Measurements from ENCODE around the gene HSP90AB1. TPM values are rescaled to one million over a fixed set of nuclear protein-coding genes. Genes with fewer than 3 reads are reported as not detected.

The HSP90AB1 gene
- total RNA-seq, 1 experiment from 2014 or later = 967 TPM

DNA sequence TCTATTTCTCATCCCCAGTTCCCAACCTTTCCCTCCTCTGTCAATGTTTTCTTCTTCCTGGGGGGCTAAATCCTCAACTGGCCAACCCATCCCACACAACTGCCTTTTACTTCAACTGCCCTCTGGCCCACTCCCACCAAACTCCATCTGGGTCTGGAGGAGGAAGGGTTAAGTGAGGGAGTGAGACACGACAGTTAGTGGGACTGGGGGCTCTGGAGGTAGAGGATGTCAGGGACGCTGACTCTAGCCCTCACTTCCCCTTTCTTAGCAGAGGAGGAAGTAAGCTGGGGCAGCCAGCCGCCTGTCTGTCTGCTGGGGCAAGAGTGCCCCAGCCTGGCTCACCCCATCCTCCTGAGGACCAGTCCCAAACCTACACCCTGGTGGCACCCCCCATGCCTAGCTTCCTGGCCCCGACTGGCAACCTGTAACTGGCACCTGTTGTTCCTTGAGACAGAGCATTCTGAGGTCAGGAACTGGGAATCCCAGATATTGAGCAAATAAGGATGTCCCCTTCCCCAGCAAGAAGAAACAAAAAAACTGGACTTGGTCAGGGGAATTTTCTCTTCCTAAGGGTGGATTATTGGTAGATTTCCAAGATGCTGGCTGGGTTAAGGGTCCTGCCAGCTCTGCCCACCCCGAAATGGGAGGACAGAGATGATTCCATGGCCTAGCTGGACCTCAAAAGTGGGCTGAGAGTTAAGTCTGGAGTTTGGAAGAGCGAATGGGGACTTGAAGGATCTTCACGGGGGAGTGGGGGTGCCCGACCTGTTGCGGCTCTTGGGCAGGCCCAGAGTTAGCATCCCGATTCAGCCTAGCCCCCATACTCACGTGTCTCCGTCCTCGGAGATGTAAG, 17.5 kb downstream of the HSP90AB1 start:
- TF ChIP-seq, protein P1, sequence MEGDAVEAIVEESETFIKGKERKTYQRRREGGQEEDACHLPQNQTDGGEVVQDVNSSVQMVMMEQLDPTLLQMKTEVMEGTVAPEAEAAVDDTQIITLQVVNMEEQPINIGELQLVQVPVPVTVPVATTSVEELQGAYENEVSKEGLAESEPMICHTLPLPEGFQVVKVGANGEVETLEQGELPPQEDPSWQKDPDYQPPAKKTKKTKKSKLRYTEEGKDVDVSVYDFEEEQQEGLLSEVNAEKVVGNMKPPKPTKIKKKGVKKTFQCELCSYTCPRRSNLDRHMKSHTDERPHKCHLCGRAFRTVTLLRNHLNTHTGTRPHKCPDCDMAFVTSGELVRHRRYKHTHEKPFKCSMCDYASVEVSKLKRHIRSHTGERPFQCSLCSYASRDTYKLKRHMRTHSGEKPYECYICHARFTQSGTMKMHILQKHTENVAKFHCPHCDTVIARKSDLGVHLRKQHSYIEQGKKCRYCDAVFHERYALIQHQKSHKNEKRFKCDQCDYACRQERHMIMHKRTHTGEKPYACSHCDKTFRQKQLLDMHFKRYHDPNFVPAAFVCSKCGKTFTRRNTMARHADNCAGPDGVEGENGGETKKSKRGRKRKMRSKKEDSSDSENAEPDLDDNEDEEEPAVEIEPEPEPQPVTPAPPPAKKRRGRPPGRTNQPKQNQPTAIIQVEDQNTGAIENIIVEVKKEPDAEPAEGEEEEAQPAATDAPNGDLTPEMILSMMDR (IDR thresholded peaks at IDR 0.05; ENCODE audit: insufficient read depth in 1 of 2, low read depth in 1 of 2, low read length in 1 of 2, severe bottlenecking in 1 of 2, unreplicated experiment in 1 of 2) = no peak
- Histone ChIP-seq H3K27me3 (replicated peaks; ENCODE audit: control insufficient read depth, insufficient read depth, low read length) (0 out of 2 replicates have a peak, but pooled peaks cover 2% of the 10 kb centered on the region), H3K4me3 (ENCODE audit: low read depth, low read length) (peak overlapping the region; percentile 71), H3K4me1 (peaks cover 26% of the 10 kb centered on the region), H3K9me3 (no peaks in the 10 kb centered on the region), H3K36me3 (ENCODE audit: control insufficient read depth, insufficient read depth, low read length) (peaks cover 1% of the 10 kb centered on the region; the same call in 1 of the 2 replicates)
- peak overlapping the region; percentile 69 for H3K27ac Mint-ChIP-seq (ENCODE audit: unreplicated experiment)
- H3K4me3 Mint-ChIP-seq (ENCODE audit: unreplicated experiment) = peak overlapping the region; percentile 93
- BruUV-seq (replicated peaks) = no TSS peak
- no peaks in the 10 kb centered on the region for H3K27me3 Mint-ChIP-seq (ENCODE audit: insufficient read depth, unreplicated experiment)
- POLR2A ChIA-PET = interaction anchor here (0.5 to 0.8 kb wide), 2 partner anchors 19 to 62 kb away, joined by 3 to 5 read pairs; no protein-coding TSS in a partner anchor
- H3K4me1 Mint-ChIP-seq (ENCODE audit: low read depth, unreplicated experiment) = peaks cover 13% of the 10 kb centered on the region
- no peaks in the 10 kb centered on the region for H3K9me3 Mint-ChIP-seq (ENCODE audit: unreplicated experiment)
- no peak for DNase-seq
- intact Hi-C loops (cut with micrococcal nuclease; ENCODE audit: unreplicated experiment) = no loop called here
- H3K36me3 Mint-ChIP-seq (ENCODE audit: insufficient read depth, unreplicated experiment) = peaks cover 15% of the 10 kb centered on the region
- CTCF ChIA-PET = interaction anchor here (0.6 kb wide), 1 partner anchor 43 kb away, joined by 3 read pairs; no protein-coding TSS in a partner anchor

DNA sequence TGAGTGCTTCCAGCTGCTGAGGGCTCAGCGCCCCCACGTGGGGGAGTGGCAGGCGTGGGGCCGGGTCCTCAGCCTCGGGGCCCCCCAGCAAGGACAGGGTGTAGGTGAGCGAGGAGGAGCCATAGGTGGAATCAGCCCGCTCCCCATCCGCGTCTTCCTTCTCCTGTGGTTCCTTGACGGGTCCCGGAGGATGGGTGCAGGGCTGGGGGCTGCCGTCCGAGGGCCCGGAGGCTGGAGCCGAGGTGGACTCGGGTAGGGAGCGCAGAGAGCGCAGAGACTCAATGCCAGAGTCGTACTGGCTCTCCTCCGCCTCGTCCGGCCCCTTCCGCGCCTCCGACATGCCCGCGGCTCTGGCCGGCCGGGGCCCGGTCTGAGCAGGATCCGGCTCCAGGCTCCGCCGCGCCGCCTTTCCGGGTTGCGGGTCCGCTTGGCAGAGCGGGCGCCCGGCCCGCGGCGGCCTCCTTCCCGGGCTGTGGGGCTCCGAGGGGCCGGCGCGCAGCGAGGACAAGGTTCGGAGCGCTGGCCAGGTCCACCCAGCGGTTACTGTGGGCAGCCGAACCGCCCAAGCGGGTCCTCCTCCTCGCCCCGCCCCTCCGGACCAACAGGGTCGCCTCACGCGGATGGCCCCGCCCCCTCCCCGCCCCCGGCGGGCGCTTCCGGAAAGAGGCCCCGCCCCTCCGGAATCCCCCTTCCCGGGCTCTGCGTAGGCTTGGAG, 18.3 kb downstream of the HSP90AB1 start, which contains the start of gene NFKBIE:
Gene NFKBIE, minus strand, starts transcription at position 545 of the 715 bp plus-strand sequence. Its CDS starts 205 bp downstream, at position 340.
- CTCF ChIA-PET = interaction anchor here (0.6 kb wide), 1 partner anchor 42 kb away, joined by 3 read pairs; no protein-coding TSS in a partner anchor
- Histone ChIP-seq H3K4me3 (ENCODE audit: low read depth, low read length) (peak within 1 kb of the TSS; percentile 71), H3K27me3 (replicated peaks; ENCODE audit: control insufficient read depth, insufficient read depth, low read length) (peaks cover 6% of the 10 kb centered on the region), H3K9me3 (no peaks in the 10 kb centered on the region), H3K4me1 (peaks cover 26% of the 10 kb centered on the region), H3K36me3 (ENCODE audit: control insufficient read depth, insufficient read depth, low read length) (peaks cover 1% of the 10 kb centered on the region; the same call in 1 of the 2 replicates)
- H3K27me3 Mint-ChIP-seq (ENCODE audit: insufficient read depth, unreplicated experiment) = peaks cover 4% of the 10 kb centered on the region
- intact Hi-C loops (cut with micrococcal nuclease; ENCODE audit: unreplicated experiment) = no loop called here
- peaks cover 15% of the 10 kb centered on the region for H3K36me3 Mint-ChIP-seq (ENCODE audit: insufficient read depth, unreplicated experiment)
- peak within 1 kb of the TSS; percentile 93 for H3K4me3 Mint-ChIP-seq (ENCODE audit: unreplicated experiment)
- POLR2A ChIA-PET = interaction anchor here (0.5 kb wide), 1 partner anchor 62 kb away, joined by 5 read pairs; no protein-coding TSS in a partner anchor
- H3K9me3 Mint-ChIP-seq (ENCODE audit: unreplicated experiment) = no peaks in the 10 kb centered on the region
- peaks cover 13% of the 10 kb centered on the region for H3K4me1 Mint-ChIP-seq (ENCODE audit: low read depth, unreplicated experiment)
- TF ChIP-seq, protein P1 (IDR thresholded peaks at IDR 0.05; ENCODE audit: insufficient read depth in 1 of 2, low read depth in 1 of 2, low read length in 1 of 2, severe bottlenecking in 1 of 2, unreplicated experiment in 1 of 2) = peak; percentile 21 to 41
- peak; percentile 91 to 95 for DNase-seq
- TSS peak; percentile 62 for BruUV-seq (replicated peaks)
- H3K27ac Mint-ChIP-seq (ENCODE audit: unreplicated experiment) = peak within 1 kb of the TSS; percentile 69

DNA sequence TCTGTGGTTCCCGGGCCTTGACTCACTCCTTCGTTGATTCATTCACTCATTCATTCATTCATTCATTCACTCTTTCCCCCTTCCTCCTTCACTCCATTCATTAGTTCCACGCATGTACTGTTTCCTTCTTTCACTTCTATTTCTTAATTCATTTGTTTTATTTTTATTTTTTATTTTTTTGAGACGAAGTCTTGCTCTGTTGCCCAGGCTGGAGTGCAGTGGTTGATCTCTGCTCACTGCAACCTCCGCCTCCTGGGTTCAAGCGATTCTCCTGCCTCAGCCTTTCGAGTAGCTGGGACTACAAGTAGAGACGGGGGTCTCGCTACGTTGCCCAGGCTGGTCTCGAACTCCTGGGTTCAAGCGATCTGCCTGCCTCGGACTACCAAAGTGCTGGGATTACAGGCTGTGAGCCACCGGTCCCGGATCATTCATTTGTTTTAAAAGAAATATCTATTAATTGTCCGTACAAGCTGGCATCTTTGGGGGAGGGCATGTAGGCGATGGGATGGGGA, 18.9 kb downstream of the HSP90AB1 start:
- no TSS peak for BruUV-seq (replicated peaks)
- Histone ChIP-seq H3K4me3 (ENCODE audit: low read depth, low read length) (peak overlapping the region; percentile 71; the same call in 1 of the 2 replicates), H3K4me1 (peaks cover 26% of the 10 kb centered on the region), H3K9me3 (no peaks in the 10 kb centered on the region), H3K27me3 (replicated peaks; ENCODE audit: control insufficient read depth, insufficient read depth, low read length) (peaks cover 6% of the 10 kb centered on the region), H3K36me3 (ENCODE audit: control insufficient read depth, insufficient read depth, low read length) (no peaks in the 10 kb centered on the region)
- Mint-ChIP-seq H3K36me3 (ENCODE audit: insufficient read depth, unreplicated experiment) (peaks cover 15% of the 10 kb centered on the region), H3K4me3 (ENCODE audit: unreplicated experiment) (peak overlapping the region; percentile 93), H3K4me1 (ENCODE audit: low read depth, unreplicated experiment) (peaks cover 13% of the 10 kb centered on the region), H3K27ac (ENCODE audit: unreplicated experiment) (peak overlapping the region; percentile 69), H3K9me3 (ENCODE audit: unreplicated experiment) (no peaks in the 10 kb centered on the region), H3K27me3 (ENCODE audit: insufficient read depth, unreplicated experiment) (peaks cover 5% of the 10 kb centered on the region)
- intact Hi-C loops (cut with micrococcal nuclease; ENCODE audit: unreplicated experiment) = no loop called here
- TF ChIP-seq, protein P1 (IDR thresholded peaks at IDR 0.05; ENCODE audit: insufficient read depth in 1 of 2, low read depth in 1 of 2, low read length in 1 of 2, severe bottlenecking in 1 of 2, unreplicated experiment in 1 of 2) = no peak
- ChIA-PET POLR2A (no interaction called here), CTCF (interaction anchor here (1.2 kb wide), 1 partner anchor 39 kb away, joined by 4 read pairs; no protein-coding TSS in a partner anchor)
- no peak for DNase-seq
